ENCODE results near the gene C1orf87.

The C1orf87 gene

GRCh38 chr1:59999006-59999405 lies 74.6 kb downstream of the C1orf87 start:
- no peak overlapping the region for H3K4me3 ChIP-seq (ENCODE audit: control insufficient read depth in 1 of 7, extremely low read depth in 1 of 7, insufficient read depth in 4 of 7, low read depth in 2 of 7, low read length in 6 of 7)
- no peak for DNase-seq
- no peaks in the 10 kb centered on the region for H3K36me3 ChIP-seq (ENCODE audit: control insufficient read depth in 4 of 4, insufficient read depth in 4 of 4, low read length in 3 of 4)
- no CpG with 5 or more reads among the region's 3 CpGs for WGBS (ENCODE audit: insufficient coverage)
- no peak overlapping the region for H3K27ac ChIP-seq (ENCODE audit: insufficient read depth in 1 of 2, low read depth in 1 of 2, low read length in 2 of 2, poor library complexity in 1 of 2, severe bottlenecking in 2 of 2)
- ChIA-PET POLR2A (no interaction called here), CTCF (no interaction called here)
- no peaks in the 10 kb centered on the region for H3K4me1 ChIP-seq (ENCODE audit: control extremely low read depth in 1 of 4, control insufficient read depth in 4 of 4, insufficient read depth in 4 of 4, low read length in 3 of 4)
- H3K9me3 ChIP-seq (ENCODE audit: control extremely low read depth in 1 of 5, control insufficient read depth in 4 of 5, insufficient read depth in 2 of 5, low read depth in 1 of 5, low read length in 4 of 5), result peaks cover 0 to 4% (median 0%) of the 10 kb centered on the region in 5 experiments
- no peaks in the 10 kb centered on the region for H3K27me3 ChIP-seq (replicated peaks in 2 of 5; ENCODE audit: control insufficient read depth in 4 of 5, insufficient read depth in 5 of 5, low read length in 4 of 5)

- no peak overlapping the region for H3K4me3 ChIP-seq (ENCODE audit: control insufficient read depth in 1 of 7, extremely low read depth in 1 of 7, insufficient read depth in 4 of 7, low read depth in 2 of 7, low read length in 6 of 7)
- H3K4me1 ChIP-seq (ENCODE audit: control extremely low read depth in 1 of 4, control insufficient read depth in 4 of 4, insufficient read depth in 4 of 4, low read length in 3 of 4), result no peaks in the 10 kb centered on the region
- no peak overlapping the region for H3K27ac ChIP-seq (ENCODE audit: insufficient read depth in 1 of 2, low read depth in 1 of 2, low read length in 2 of 2, poor library complexity in 1 of 2, severe bottlenecking in 2 of 2)
- peaks cover 0 to 4% (median 0%) of the 10 kb centered on the region in 5 experiments for H3K9me3 ChIP-seq (ENCODE audit: control extremely low read depth in 1 of 5, control insufficient read depth in 4 of 5, insufficient read depth in 2 of 5, low read depth in 1 of 5, low read length in 4 of 5)
- no peak for DNase-seq
- ChIA-PET CTCF (interaction anchor here (0.6 kb wide), 1 partner anchor 27 kb away, joined by 3 read pairs; no protein-coding TSS in a partner anchor), POLR2A (no interaction called here)
- WGBS (ENCODE audit: insufficient coverage), result 100% methylated on average over 1 of the region's 2 CpGs
- H3K36me3 ChIP-seq (ENCODE audit: control insufficient read depth in 4 of 4, insufficient read depth in 4 of 4, low read length in 3 of 4), result no peaks in the 10 kb centered on the region
- no peaks in the 10 kb centered on the region for H3K27me3 ChIP-seq (replicated peaks in 2 of 5; ENCODE audit: control insufficient read depth in 4 of 5, insufficient read depth in 5 of 5, low read length in 4 of 5)
These were observed 76.0 kb downstream of the C1orf87 start for GRCh38 chr1:59997479-59998115.

GRCh38 chr1:59994302-59995198 lies 79.0 kb downstream of the C1orf87 start:
- no peak for DNase-seq
- ChIA-PET CTCF (no interaction called here), POLR2A (no interaction called here)
- no peaks in the 10 kb centered on the region for H3K36me3 ChIP-seq (ENCODE audit: control insufficient read depth in 4 of 4, insufficient read depth in 4 of 4, low read length in 3 of 4)
- H3K4me3 ChIP-seq (ENCODE audit: control insufficient read depth in 1 of 7, extremely low read depth in 1 of 7, insufficient read depth in 4 of 7, low read depth in 2 of 7, low read length in 6 of 7), result no peak overlapping the region
- no CpG with 5 or more reads among the region's 4 CpGs for WGBS (ENCODE audit: insufficient coverage)
- H3K4me1 ChIP-seq (ENCODE audit: control extremely low read depth in 1 of 4, control insufficient read depth in 4 of 4, insufficient read depth in 4 of 4, low read length in 3 of 4), result no peaks in the 10 kb centered on the region
- H3K27ac ChIP-seq (ENCODE audit: insufficient read depth in 1 of 2, low read depth in 1 of 2, low read length in 2 of 2, poor library complexity in 1 of 2, severe bottlenecking in 2 of 2), result no peak overlapping the region
- no peaks in the 10 kb centered on the region for H3K27me3 ChIP-seq (replicated peaks in 2 of 5; ENCODE audit: control insufficient read depth in 4 of 5, insufficient read depth in 5 of 5, low read length in 4 of 5)
- no peaks in the 10 kb centered on the region for H3K9me3 ChIP-seq (ENCODE audit: control extremely low read depth in 1 of 5, control insufficient read depth in 4 of 5, insufficient read depth in 2 of 5, low read depth in 1 of 5, low read length in 4 of 5)

- Histone ChIP-seq H3K27ac (ENCODE audit: insufficient read depth in 1 of 2, low read depth in 1 of 2, low read length in 2 of 2, poor library complexity in 1 of 2, severe bottlenecking in 2 of 2) (no peak overlapping the region), H3K4me3 (ENCODE audit: control insufficient read depth in 1 of 7, extremely low read depth in 1 of 7, insufficient read depth in 4 of 7, low read depth in 2 of 7, low read length in 6 of 7) (no peak overlapping the region), H3K27me3 (replicated peaks in 2 of 5; ENCODE audit: control insufficient read depth in 4 of 5, insufficient read depth in 5 of 5, low read length in 4 of 5) (no peaks in the 10 kb centered on the region), H3K36me3 (ENCODE audit: control insufficient read depth in 4 of 4, insufficient read depth in 4 of 4, low read length in 3 of 4) (no peaks in the 10 kb centered on the region), H3K4me1 (ENCODE audit: control extremely low read depth in 1 of 4, control insufficient read depth in 4 of 4, insufficient read depth in 4 of 4, low read length in 3 of 4) (no peaks in the 10 kb centered on the region), H3K9me3 (ENCODE audit: control extremely low read depth in 1 of 5, control insufficient read depth in 4 of 5, insufficient read depth in 2 of 5, low read depth in 1 of 5, low read length in 4 of 5) (no peaks in the 10 kb centered on the region)
- POLR2A ChIA-PET, result interaction anchor here (0.7 kb wide), 1 partner anchor 18 kb away, joined by 3 read pairs; no protein-coding TSS in a partner anchor
- WGBS (ENCODE audit: insufficient coverage), result 100% methylated on average over 1 of the region's 5 CpGs
- DNase-seq, result no peak
- CTCF ChIA-PET, result no interaction called here
These were observed 81.3 kb downstream of the C1orf87 start for GRCh38 chr1:59992040-59992820.

- POLR2A ChIA-PET, result no interaction called here
- CTCF ChIA-PET, result interaction anchor here (0.6 to 0.9 kb wide), 3 partner anchors 12 to 47 kb away, joined by 3 to 4 read pairs (median 3); no protein-coding TSS in a partner anchor
- H3K4me3 ChIP-seq (ENCODE audit: control insufficient read depth in 1 of 7, extremely low read depth in 1 of 7, insufficient read depth in 4 of 7, low read depth in 2 of 7, low read length in 6 of 7), result no peak overlapping the region
- 95% methylated on average over 4 of the region's 9 CpGs for WGBS (ENCODE audit: insufficient coverage)
- no peak overlapping the region for H3K27ac ChIP-seq (ENCODE audit: insufficient read depth in 1 of 2, low read depth in 1 of 2, low read length in 2 of 2, poor library complexity in 1 of 2, severe bottlenecking in 2 of 2)
- no peaks in the 10 kb centered on the region for H3K9me3 ChIP-seq (ENCODE audit: control extremely low read depth in 1 of 5, control insufficient read depth in 4 of 5, insufficient read depth in 2 of 5, low read depth in 1 of 5, low read length in 4 of 5)
- DNase-seq, result peak in 1 of 3 donors; percentile 7
- no peaks in the 10 kb centered on the region for H3K27me3 ChIP-seq (replicated peaks in 2 of 5; ENCODE audit: control insufficient read depth in 4 of 5, insufficient read depth in 5 of 5, low read length in 4 of 5)
- no peaks in the 10 kb centered on the region for H3K36me3 ChIP-seq (ENCODE audit: control insufficient read depth in 4 of 4, insufficient read depth in 4 of 4, low read length in 3 of 4)
- H3K4me1 ChIP-seq (ENCODE audit: control extremely low read depth in 1 of 4, control insufficient read depth in 4 of 4, insufficient read depth in 4 of 4, low read length in 3 of 4), result no peaks in the 10 kb centered on the region
These were observed 83.1 kb downstream of the C1orf87 start for GRCh38 chr1:59990470-59990869.

- CTCF ChIA-PET, result interaction anchor here (1.5 to 3.0 kb wide), 2 partner anchors 9 to 15 kb away, joined by 4 to 11 read pairs; no protein-coding TSS in a partner anchor
- Histone ChIP-seq H3K9me3 (ENCODE audit: control extremely low read depth in 1 of 5, control insufficient read depth in 4 of 5, insufficient read depth in 2 of 5, low read depth in 1 of 5, low read length in 4 of 5) (no peaks in the 10 kb centered on the region), H3K36me3 (ENCODE audit: control insufficient read depth in 4 of 4, insufficient read depth in 4 of 4, low read length in 3 of 4) (no peaks in the 10 kb centered on the region), H3K27me3 (replicated peaks in 2 of 5; ENCODE audit: control insufficient read depth in 4 of 5, insufficient read depth in 5 of 5, low read length in 4 of 5) (no peaks in the 10 kb centered on the region), H3K4me1 (ENCODE audit: control extremely low read depth in 1 of 4, control insufficient read depth in 4 of 4, insufficient read depth in 4 of 4, low read length in 3 of 4) (no peaks in the 10 kb centered on the region), H3K27ac (ENCODE audit: insufficient read depth in 1 of 2, low read depth in 1 of 2, low read length in 2 of 2, poor library complexity in 1 of 2, severe bottlenecking in 2 of 2) (no peak overlapping the region), H3K4me3 (ENCODE audit: control insufficient read depth in 1 of 7, extremely low read depth in 1 of 7, insufficient read depth in 4 of 7, low read depth in 2 of 7, low read length in 6 of 7) (no peak overlapping the region)
- no peak for DNase-seq
- POLR2A ChIA-PET, result no interaction called here
- WGBS (ENCODE audit: insufficient coverage), result 86% methylated on average over 12 of the region's 12 CpGs
These were observed 86.9 kb downstream of the C1orf87 start for GRCh38 chr1:59986516-59987310.
